ENCODE measurements around the gene EFCAB12. TPM values are rescaled to one million over a fixed set of nuclear protein-coding genes. Genes with fewer than 3 reads are reported as not detected.
A peak's percentile ranks its signal among the peaks of the same experiment; 100 is the strongest.

Gene EFCAB12
- not detected in 2 replicates for total RNA-seq (2014; rRNA removed; shearing (Covaris generic))
- polyA plus RNA-seq (2014; cell fraction: nucleus; rRNA removed), result not detected in 2 replicates

DNA sequence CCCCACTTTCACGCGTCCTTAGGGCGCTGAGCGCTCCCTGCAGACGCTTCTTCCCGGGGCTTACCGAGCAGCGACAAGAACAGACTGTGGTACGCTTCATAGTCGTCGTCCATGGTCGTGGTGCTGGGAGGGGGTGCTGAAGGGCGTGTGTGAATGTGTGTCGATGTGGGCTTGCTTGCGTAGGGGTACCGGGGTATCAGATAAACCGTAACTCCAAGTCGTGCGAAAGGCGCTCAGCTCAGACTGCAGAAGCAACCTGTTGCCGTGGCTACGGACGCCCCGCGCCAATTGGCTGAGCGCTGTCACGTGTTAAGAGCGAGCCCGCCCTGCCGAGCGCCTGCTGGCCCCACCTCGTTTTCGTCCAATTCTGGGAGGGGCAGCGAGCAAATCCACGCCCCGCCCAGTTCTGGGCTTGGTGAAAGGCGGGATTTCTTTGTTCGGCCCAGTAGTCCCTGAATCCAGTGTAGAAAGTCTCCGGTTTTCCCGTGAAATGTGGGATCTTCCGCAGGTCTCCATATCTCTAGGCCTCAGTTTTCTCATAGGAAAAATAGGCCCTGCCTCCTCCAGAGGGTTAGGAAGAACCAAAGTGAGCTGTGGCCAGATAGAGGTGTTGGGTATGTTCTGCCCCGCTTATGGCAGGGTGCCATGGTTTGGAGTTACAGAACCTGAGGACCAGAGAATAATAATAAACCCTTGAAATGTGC is at the start of gene EFCAB12:
TSS of gene EFCAB12 (minus strand) at position 261 of the 704 bp plus-strand sequence. CDS start at position 113, 148 bp downstream.
- peak; percentile 82 for DNase-seq (ENCODE audit: extremely low read depth, low read depth)

GRCh38 chr3:129476586-129476985 is 48.1 kb upstream of the EFCAB12 start:
- DNase-seq (ENCODE audit: extremely low read depth, low read depth), result no peak

DNA sequence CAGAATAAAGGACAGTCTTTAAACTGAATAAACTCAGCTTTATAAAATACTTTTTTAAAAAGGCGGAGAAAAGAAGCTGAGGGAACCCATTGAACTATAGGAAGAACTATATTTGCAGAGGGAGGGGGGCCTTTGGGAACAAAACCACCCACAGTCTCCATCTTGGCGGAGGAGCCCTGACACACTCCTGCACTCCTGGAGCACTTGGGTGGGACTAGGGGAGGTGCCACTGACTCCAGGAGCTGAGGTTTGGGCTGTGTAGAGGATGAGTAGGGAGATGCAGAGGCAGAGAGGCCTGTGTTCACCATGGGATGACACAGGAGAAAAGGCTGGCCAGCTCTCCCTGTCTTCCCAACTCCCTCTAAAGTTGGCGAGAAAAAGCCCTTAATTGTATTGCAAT is 47.4 kb upstream of the EFCAB12 start:
- DNase-seq (ENCODE audit: extremely low read depth, low read depth), result no peak

GRCh38 chr3:129474984-129475804 is 46.8 kb upstream of the EFCAB12 start:
- no peak for DNase-seq (ENCODE audit: extremely low read depth, low read depth)

GRCh38 chr3:129473769-129474152 is 45.3 kb upstream of the EFCAB12 start:
- no peak for DNase-seq (ENCODE audit: extremely low read depth, low read depth)

- DNase-seq (ENCODE audit: extremely low read depth, low read depth), result no peak
These were observed 44.8 kb upstream of the EFCAB12 start for GRCh38 chr3:129473067-129473768.

GRCh38 chr3:129470861-129471260 is 42.4 kb upstream of the EFCAB12 start:
- no peak for DNase-seq (ENCODE audit: extremely low read depth, low read depth)

DNA sequence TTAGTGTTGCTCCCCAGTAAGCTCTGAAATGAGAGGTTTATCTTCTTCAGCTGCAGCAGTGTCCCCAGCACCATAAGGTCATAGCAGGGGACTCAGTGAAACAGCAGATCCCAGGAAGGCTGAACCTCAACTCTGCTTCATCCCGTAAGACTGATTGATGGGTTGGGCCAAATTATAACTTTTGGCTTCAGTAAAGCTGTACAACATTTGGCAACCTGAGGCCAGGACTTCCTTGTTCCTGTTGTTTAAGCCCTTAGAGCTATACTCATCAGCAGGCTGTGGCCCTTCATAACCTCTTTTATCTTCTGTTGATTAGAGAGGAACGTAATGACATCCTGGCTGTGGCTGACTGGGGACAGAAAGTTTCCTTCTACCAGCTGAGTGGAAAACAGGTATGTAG is 40.6 kb upstream of the EFCAB12 start:
- DNase-seq (ENCODE audit: extremely low read depth, low read depth), result no peak

GRCh38 chr3:129467932-129468331 is 39.5 kb upstream of the EFCAB12 start:
- DNase-seq (ENCODE audit: extremely low read depth, low read depth), result no peak

- DNase-seq (ENCODE audit: extremely low read depth, low read depth), result no peak
These were observed 35.3 kb upstream of the EFCAB12 start for GRCh38 chr3:129463716-129464115.

GRCh38 chr3:129463094-129463493 is 34.7 kb upstream of the EFCAB12 start:
- DNase-seq (ENCODE audit: extremely low read depth, low read depth), result no peak

DNA sequence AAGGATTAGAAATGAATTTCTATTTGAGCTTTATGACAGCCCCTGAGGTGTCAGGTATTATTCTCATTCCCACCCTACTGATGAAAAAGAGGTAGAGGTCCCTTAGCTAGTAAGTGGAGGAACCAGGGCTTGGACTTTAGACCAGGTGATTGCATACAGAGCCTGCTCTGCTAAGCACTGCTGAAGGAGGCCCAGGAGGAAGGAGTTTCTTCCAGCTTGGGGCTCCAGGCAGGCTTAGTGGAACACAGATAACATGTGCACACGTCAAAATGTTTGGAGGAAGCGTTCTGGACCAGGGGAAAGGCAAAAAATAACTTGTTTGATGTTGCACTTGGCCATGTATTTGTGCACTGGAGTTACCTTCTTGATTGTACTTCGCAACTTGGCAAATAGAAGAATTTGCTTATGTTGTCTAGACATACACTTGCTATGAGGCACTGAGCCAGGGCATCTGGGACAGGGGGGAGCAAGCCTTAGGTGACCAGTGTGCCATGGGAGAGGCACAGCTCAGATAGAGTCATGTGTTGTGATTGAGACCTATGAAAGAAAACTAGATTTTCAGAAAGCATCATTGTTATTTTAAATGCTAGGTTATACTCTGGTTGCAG is 34.0 kb upstream of the EFCAB12 start:
- no peak for DNase-seq (ENCODE audit: extremely low read depth, low read depth)

DNA sequence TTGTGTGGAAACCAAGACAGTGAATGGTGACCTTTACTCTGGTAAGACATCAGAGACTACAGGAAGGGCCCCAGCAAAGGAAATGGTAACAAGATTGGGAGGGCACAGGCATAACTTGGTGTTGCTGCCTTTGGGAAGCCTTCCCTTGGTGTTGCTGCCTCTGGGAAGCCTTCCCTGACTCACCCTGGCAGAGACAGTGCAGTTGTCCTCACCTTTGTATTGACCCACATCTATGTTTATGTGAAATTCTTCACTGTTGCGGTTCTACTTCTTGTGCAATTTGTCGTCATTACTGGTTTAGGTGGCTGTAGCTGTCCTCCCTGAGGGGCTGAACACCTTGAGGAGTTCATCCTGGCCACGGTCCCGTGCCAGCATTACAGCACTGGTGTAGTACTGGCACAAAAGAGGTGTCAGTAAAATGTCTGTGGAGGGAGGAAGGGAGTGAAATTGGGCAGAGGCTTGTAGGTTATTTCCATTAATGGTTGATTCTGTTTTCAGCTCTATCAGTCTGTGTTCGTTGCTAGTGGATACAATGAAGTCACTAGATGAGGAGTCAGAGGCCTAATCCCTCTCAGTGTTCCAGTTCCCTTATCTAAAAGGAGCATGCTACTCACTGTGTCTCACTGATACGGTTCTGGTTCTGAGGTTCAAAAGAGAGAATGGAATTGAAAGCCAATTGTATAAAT is 33.2 kb upstream of the EFCAB12 start:
- peak; percentile 25 for DNase-seq (ENCODE audit: extremely low read depth, low read depth)

DNA sequence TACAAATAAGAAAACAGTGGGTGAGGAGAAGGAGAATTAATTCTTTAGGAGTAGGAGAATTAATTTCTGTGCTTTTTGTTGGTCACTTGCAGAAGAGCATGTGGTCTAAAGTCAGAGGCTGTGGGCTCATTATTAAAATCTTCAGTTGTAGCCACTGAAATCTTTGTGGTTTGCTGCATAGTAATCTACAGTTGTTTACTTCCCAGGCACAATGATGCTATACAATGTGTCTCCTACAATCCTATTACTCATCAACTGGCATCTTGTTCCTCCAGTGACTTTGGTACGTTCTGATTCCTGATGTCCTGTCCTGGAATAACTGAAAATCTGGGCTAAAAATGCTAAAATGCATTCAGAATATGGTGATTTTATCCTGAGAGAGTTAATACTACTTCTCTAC is 32.6 kb upstream of the EFCAB12 start:
- no peak for DNase-seq (ENCODE audit: extremely low read depth, low read depth)

DNA sequence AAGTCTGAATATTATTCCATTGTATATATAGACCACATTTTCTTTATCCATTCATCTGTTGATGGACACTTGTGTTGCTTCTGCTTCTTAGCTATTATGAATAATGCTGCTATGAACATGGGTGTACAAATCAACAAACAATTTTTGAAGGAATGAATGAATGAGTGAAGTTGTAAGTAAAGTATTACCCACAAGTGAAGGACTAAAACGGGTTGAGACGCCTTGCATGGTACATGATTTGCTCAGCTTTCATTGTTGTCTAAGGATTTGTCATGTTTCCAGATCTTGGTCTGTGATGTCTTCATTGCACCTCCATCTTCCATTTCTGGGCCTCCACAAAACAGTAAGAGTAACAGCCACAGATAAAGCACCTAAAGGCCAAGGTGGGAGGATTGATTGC is 32.1 kb upstream of the EFCAB12 start:
- no peak for DNase-seq (ENCODE audit: extremely low read depth, low read depth)

DNA sequence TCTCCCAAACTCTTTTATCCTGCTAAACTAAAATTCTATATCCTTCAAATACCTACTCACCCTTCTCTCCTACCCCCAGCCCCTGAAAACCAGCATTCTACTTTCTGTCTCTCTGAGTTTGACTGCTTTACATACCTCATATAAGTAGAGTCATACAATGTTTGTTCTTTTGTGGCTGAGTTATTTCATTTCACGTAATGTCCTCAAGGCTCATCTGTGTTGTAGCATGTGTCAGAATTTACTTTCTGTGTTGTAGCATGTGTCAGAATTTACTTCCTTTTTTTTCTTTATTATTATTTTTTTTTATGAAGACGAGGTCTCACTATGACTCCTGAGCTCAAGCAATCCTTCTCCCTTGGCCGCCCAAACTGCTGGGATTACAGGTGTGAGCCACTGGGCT is 31.7 kb upstream of the EFCAB12 start:
- DNase-seq (ENCODE audit: extremely low read depth, low read depth), result no peak

GRCh38 chr3:129453732-129454131 is 25.3 kb upstream of the EFCAB12 start:
- DNase-seq (ENCODE audit: extremely low read depth, low read depth), result no peak

DNA sequence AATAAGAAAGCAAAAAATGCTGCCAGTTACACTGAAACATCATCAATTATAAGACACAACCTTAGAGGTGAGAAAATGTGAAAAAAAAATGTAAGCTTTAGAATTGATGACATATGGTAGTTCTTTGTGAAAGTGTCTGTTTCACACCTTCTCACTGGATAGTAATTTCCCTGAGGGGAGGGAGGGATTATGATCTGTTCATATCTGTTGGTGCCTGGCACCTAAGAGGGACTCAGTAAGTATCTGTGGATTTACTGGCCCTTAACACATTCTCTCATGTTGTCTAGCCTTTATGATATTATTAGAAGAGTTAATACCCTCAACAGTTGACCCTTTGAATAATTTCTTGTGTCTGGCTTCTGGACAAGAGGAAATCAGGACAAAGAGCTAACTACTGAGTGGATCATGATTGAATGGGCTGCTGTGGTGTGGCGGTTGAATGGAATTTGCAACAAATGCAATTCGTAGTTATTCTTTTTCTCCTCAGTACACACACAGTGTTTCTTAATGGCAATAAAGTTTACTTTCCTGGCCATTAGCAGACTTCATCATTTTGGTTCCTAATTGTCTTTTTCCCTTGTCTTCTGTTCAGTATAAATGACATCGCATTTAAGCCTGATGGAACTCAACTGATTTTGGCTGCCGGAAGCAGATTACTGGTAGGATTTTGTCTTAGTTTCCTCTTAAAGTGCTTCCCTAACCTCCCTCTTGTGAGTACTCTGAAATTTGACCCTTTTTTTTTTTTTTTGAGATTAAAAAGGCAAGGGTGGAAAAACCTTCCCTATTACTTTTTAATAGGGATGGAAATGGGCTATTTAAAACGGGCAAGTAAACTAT is 21.1 kb upstream of the EFCAB12 start:
- DNase-seq (ENCODE audit: extremely low read depth, low read depth), result no peak

GRCh38 chr3:129448186-129448895 is 19.9 kb upstream of the EFCAB12 start:
- DNase-seq (ENCODE audit: extremely low read depth, low read depth), result no peak

All from NCI-H460 (cell line).